ENCODE data around the gene TGFB1. TPM values are rescaled to one million over a fixed set of nuclear protein-coding genes. Genes with fewer than 3 reads are reported as not detected.

Gene TGFB1
- total RNA-seq, 1 experiment from 2014 or later = 54.6 TPM

GRCh38 chr19:41304706-41305483 lies 48.8 kb downstream of the TGFB1 start:
- peaks cover 41 to 71% of the 10 kb centered on the region in 2 experiments for H3K36me3 ChIP-seq (ENCODE audit: control insufficient read depth in 1 of 2, insufficient read depth in 2 of 2, low read length in 2 of 2)
- peaks cover 3 to 16% of the 10 kb centered on the region in 2 experiments; a peak in 3 of 4 replicates for H3K4me1 ChIP-seq (ENCODE audit: control insufficient read depth in 1 of 2, insufficient read depth in 2 of 2, low read length in 2 of 2)
- no peak overlapping the region for H3K9ac ChIP-seq (ENCODE audit: low read length)
- no peaks in the 10 kb centered on the region for H3K9me3 ChIP-seq (ENCODE audit: control insufficient read depth in 1 of 2, insufficient read depth in 1 of 2, low read depth in 1 of 2, low read length in 2 of 2)
- H3K79me2 ChIP-seq (ENCODE audit: insufficient read depth, low read length) = peaks cover 7% of the 10 kb centered on the region; the same call in 1 of the 2 replicates
- H3K4me2 ChIP-seq (ENCODE audit: low read length) = no peak overlapping the region
- H3K27ac ChIP-seq (ENCODE audit: low read depth, low read length) = no peak overlapping the region
- ATAC-seq (no peak), DNase-seq (ENCODE audit: low read depth, low spot score) (no peak)
- H3K4me3 ChIP-seq (replicated peaks in 1 of 2; ENCODE audit: low read depth in 1 of 2, low read length in 2 of 2) = no peak overlapping the region
- CTCF ChIA-PET = interaction anchor here (1.0 kb wide), 1 partner anchor 258 kb away, joined by 3 read pairs; no protein-coding TSS in a partner anchor
- intact Hi-C loops (cut with micrococcal nuclease) = no loop called here
- POLR2A ChIA-PET = no interaction called here
- peaks cover 4% of the 10 kb centered on the region; the same call in 1 of the 2 replicates for H4K20me1 ChIP-seq (ENCODE audit: insufficient read depth)
- RAD21 ChIA-PET (ENCODE audit: low non-redundant PET in 1 of 2, low total read pairs in 2 of 2, uncharacterized antibody in 2 of 2, unreplicated experiment in 2 of 2) = no interaction called here
- no peaks in the 10 kb centered on the region for H3K9me2 ChIP-seq (ENCODE audit: insufficient read depth)
- H3K27me3 ChIP-seq (ENCODE audit: insufficient read depth, low read length) = no peaks in the 10 kb centered on the region
- TF ChIP-seq FOSL1 (IDR thresholded peaks at IDR 0.05; ENCODE audit: low read depth) (no peak), POLR2AphosphoS5 (IDR thresholded peaks at IDR 0.05; ENCODE audit: low read depth, low read length) (no peak), ZNF274 (IDR thresholded peaks at IDR 0.05; ENCODE audit: low read depth, low read length) (no peak), SRF (IDR thresholded peaks at IDR 0.05; ENCODE audit: low read depth) (no peak), YY1 (IDR thresholded peaks at IDR 0.05; ENCODE audit: extremely low read depth, insufficient replicate concordance, low read depth, low read length) (no peak), ZBTB33 (IDR thresholded peaks at IDR 0.05; ENCODE audit: extremely low read depth, insufficient replicate concordance, low read length) (no peak), ELF1 (IDR thresholded peaks at IDR 0.05; ENCODE audit: borderline replicate concordance, low read depth) (no peak), ATF3 (IDR thresholded peaks at IDR 0.05) (no peak), POLR2A (IDR thresholded peaks at IDR 0.05; ENCODE audit: borderline replicate concordance, extremely low read depth, insufficient read depth, insufficient read length) (no peak), TCF7L2 (IDR thresholded peaks at IDR 0.05; ENCODE audit: borderline replicate concordance, extremely low read depth, insufficient read depth, insufficient read length) (no peak), CEBPB (IDR thresholded peaks at IDR 0.05; ENCODE audit: low read depth) (no peak), ZFX (IDR thresholded peaks at IDR 0.05) (no peak), REST (IDR thresholded peaks at IDR 0.05; ENCODE audit: low read depth) (no peak), EZH2phosphoT487 (IDR thresholded peaks at IDR 0.05; ENCODE audit: borderline replicate concordance) (no peak)
- no peak overlapping the region for H2AFZ ChIP-seq (ENCODE audit: low read depth, low read length, poor library complexity, severe bottlenecking)
- BruUV-seq (replicated peaks) = no TSS peak
